Osteoblast (primary cell): ENCODE data around the gene ERBB4. TPM values are rescaled to one million over a fixed set of nuclear protein-coding genes. Genes with fewer than 3 reads are reported as not detected.
A peak's percentile ranks its signal among the peaks of the same experiment; 100 is the strongest.

Source experiments
- DNase-seq: peaks from one replicate; pipeline ENCODE4 v3.0.0; 2011; ENCODE audit warnings: low spot score, mixed read lengths; ENCODE audit not compliant: insufficient read length; ENCODE audit errors: missing footprints
- H2AFZ ChIP-seq: 2 replicates; pipeline ENCODE4 v1.6.0; 2011; ENCODE audit warnings: mild to moderate bottlenecking, low read length
- H3K27ac ChIP-seq: 2 replicates; pipeline ENCODE4 v1.5.1; 2011; ENCODE audit warnings: mild to moderate bottlenecking, low read depth, low read length, moderate library complexity
- H3K27me3 ChIP-seq: 2 replicates; pipeline ENCODE4 v1.6.0; 2012; ENCODE audit warnings: mild to moderate bottlenecking, control low read depth, inconsistent platforms, low read length, moderate library complexity; ENCODE audit not compliant: insufficient read depth
- H3K36me3 ChIP-seq: 2 replicates; pipeline ENCODE4 v1.5.1; 2011; ENCODE audit warnings: mild to moderate bottlenecking, low read length, control low read depth, moderate library complexity; ENCODE audit not compliant: insufficient read depth
- H3K4me1 ChIP-seq: 2 replicates; pipeline ENCODE4 v1.5.1; 2011; ENCODE audit warnings: mild to moderate bottlenecking, low read length, control low read depth, moderate library complexity; ENCODE audit not compliant: insufficient read depth
- H3K4me2 ChIP-seq: 2 replicates; pipeline ENCODE4 v1.6.0; 2011; ENCODE audit warnings: mild to moderate bottlenecking, low read length; ENCODE audit not compliant: insufficient read depth
- H3K4me3 ChIP-seq: fragments of 200-600 bp; sonication (generic); 3 replicates; pipeline ENCODE4 v1.5.1; 2012; ENCODE audit warnings: mild to moderate bottlenecking, low read length, inconsistent platforms; ENCODE audit not compliant: insufficient read depth
- H3K79me2 ChIP-seq: 2 replicates; pipeline ENCODE4 v1.6.0; 2012; ENCODE audit warnings: mild to moderate bottlenecking, low read length, control low read depth, inconsistent platforms; ENCODE audit not compliant: insufficient read depth
- H3K9me3 ChIP-seq: 2 replicates; pipeline ENCODE4 v1.5.1; 2011; ENCODE audit warnings: low read depth, low read length, control low read depth
- H4K20me1 ChIP-seq: 2 replicates; pipeline ENCODE4 v1.6.0; 2012; ENCODE audit warnings: mild to moderate bottlenecking, low read length, control low read depth; ENCODE audit not compliant: insufficient read depth
- CTCF ChIP-seq: IDR thresholded peaks from 2 replicates; pipeline ENCODE4 v1.5.1; 2011; ENCODE audit warnings: mild to moderate bottlenecking, low read depth, low read length, moderate library complexity; ENCODE audit errors: extremely low read depth
- total RNA-seq: library from RNA; depleted of rRNA; stranded (reverse); fragments of >200 nt; gene quantifications from 2 replicates; pipeline ENCODE4 v1.2.3, GENCODE V29; 2012

ERBB4 gene
- total RNA-seq, 1 donor, result under 0.01 TPM

GRCh38 chr2:212114489-212114888 lies 424.1 kb downstream of the ERBB4 start:
- H3K27ac ChIP-seq, result no peak overlapping the region
- H3K36me3 ChIP-seq, result no peaks in the 10 kb centered on the region
- no peak for TF ChIP-seq CTCF
- DNase-seq, result no peak
- H3K4me3 ChIP-seq, result no peak overlapping the region
- no peak overlapping the region for H3K4me2 ChIP-seq
- no peak overlapping the region for H2AFZ ChIP-seq
- H3K4me1 ChIP-seq, result no peaks in the 10 kb centered on the region
- H3K79me2 ChIP-seq, result no peaks in the 10 kb centered on the region
- H4K20me1 ChIP-seq, result no peaks in the 10 kb centered on the region
- H3K27me3 ChIP-seq, result no peaks in the 10 kb centered on the region
- H3K9me3 ChIP-seq, result no peaks in the 10 kb centered on the region

GRCh38 chr2:212112401-212112800 lies 426.2 kb downstream of the ERBB4 start:
- H3K79me2 ChIP-seq, result no peaks in the 10 kb centered on the region
- H3K4me1 ChIP-seq, result no peaks in the 10 kb centered on the region
- no peaks in the 10 kb centered on the region for H3K36me3 ChIP-seq
- H3K4me3 ChIP-seq, result no peak overlapping the region
- TF ChIP-seq CTCF, result no peak
- H3K4me2 ChIP-seq, result no peak overlapping the region
- H2AFZ ChIP-seq, result peak overlapping the region; percentile 14
- DNase-seq, result no peak
- no peaks in the 10 kb centered on the region for H3K9me3 ChIP-seq
- no peak overlapping the region for H3K27ac ChIP-seq
- no peaks in the 10 kb centered on the region for H3K27me3 ChIP-seq
- no peaks in the 10 kb centered on the region for H4K20me1 ChIP-seq

GRCh38 chr2:212109792-212110680 lies 428.6 kb downstream of the ERBB4 start:
- H3K4me1 ChIP-seq, result no peaks in the 10 kb centered on the region
- no peak overlapping the region for H2AFZ ChIP-seq
- H3K27ac ChIP-seq, result no peak overlapping the region
- H3K9me3 ChIP-seq, result no peaks in the 10 kb centered on the region
- H3K4me2 ChIP-seq, result no peak overlapping the region
- no peaks in the 10 kb centered on the region for H4K20me1 ChIP-seq
- no peaks in the 10 kb centered on the region for H3K27me3 ChIP-seq
- H3K36me3 ChIP-seq, result no peaks in the 10 kb centered on the region
- no peak for TF ChIP-seq CTCF
- H3K4me3 ChIP-seq, result no peak overlapping the region
- DNase-seq, result no peak
- H3K79me2 ChIP-seq, result no peaks in the 10 kb centered on the region

GRCh38 chr2:212109217-212109616 lies 429.4 kb downstream of the ERBB4 start:
- Histone ChIP-seq H3K79me2 (no peaks in the 10 kb centered on the region), H3K9me3 (no peaks in the 10 kb centered on the region), H2AFZ (no peak overlapping the region), H4K20me1 (no peaks in the 10 kb centered on the region), H3K36me3 (no peaks in the 10 kb centered on the region), H3K4me3 (no peak overlapping the region), H3K4me1 (no peaks in the 10 kb centered on the region), H3K27me3 (no peaks in the 10 kb centered on the region), H3K27ac (no peak overlapping the region), H3K4me2 (no peak overlapping the region)
- no peak for TF ChIP-seq CTCF
- no peak for DNase-seq
